ENCODE data around the gene PLEKHG4. TPM values are rescaled to one million over a fixed set of nuclear protein-coding genes. Genes with fewer than 3 reads are reported as not detected.

The PLEKHG4 gene
- total and polyA plus RNA-seq, 12 donors = 4.1 to 48.7 (median 11.2) TPM

DNA sequence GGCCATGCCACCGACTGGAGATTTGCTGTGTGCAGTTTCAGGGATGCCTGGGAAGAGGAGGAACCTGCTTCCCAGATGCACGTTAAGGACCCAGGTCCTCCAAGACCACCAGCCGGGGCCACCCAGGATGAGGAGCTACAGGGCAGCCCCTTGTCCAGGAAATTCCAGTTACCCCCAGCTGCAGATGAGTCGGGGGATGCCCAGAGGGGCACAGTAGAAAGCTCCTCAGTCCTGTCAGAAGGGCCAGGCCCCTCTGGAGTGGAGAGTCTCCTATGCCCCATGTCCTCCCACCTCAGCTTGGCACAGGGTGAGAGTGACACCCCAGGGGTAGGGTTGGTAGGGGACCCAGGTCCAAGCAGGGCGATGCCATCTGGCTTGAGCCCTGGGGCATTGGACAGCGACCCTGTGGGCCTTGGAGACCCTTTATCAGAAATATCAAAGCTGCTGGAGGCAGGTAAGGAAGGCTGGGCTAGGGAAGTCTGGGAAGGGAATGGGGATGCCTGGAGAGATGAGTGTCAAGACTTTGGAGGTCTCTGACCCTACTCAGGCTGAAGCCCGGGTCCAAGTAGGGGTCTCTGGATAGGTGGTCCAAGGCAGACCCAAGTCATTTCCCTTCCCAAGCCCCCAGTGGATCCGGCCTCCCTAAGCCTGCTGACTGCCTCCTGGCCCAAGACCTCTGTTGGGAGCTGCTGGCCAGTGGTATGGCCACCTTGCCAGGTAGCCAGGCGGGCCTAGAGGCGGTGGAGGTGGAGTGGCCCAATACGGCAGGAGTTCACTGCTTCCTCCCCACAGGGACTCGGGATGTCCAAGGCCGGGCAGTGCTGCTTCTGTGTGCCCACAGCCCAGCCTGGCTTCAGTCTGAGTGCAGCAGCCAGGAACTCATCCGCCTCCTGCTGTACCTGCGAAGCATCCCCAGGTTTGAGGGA is 1.0 kb downstream of the PLEKHG4 start:
- DNase-seq = no peak
- H3K9me3 ChIP-seq (replicated peaks in 1 of 3) = no peaks in the 10 kb centered on the region
- 92 to 95% (median 95%) methylated on average over 4 to 15 of the region's 15 CpGs for WGBS, 4 donors
- peaks cover 16 to 30% of the 10 kb centered on the region in 2 donors for H3K4me1 ChIP-seq (replicated peaks in 1 of 2)
- no peak overlapping the region for H3K4me3 ChIP-seq
- no peak overlapping the region for H3K27ac ChIP-seq
- intact Hi-C loops (cut with DNase I) = no loop called here
- TF ChIP-seq POLR2A (IDR thresholded peaks at IDR 0.05) = no peak
- TF ChIP-seq, protein P1, sequence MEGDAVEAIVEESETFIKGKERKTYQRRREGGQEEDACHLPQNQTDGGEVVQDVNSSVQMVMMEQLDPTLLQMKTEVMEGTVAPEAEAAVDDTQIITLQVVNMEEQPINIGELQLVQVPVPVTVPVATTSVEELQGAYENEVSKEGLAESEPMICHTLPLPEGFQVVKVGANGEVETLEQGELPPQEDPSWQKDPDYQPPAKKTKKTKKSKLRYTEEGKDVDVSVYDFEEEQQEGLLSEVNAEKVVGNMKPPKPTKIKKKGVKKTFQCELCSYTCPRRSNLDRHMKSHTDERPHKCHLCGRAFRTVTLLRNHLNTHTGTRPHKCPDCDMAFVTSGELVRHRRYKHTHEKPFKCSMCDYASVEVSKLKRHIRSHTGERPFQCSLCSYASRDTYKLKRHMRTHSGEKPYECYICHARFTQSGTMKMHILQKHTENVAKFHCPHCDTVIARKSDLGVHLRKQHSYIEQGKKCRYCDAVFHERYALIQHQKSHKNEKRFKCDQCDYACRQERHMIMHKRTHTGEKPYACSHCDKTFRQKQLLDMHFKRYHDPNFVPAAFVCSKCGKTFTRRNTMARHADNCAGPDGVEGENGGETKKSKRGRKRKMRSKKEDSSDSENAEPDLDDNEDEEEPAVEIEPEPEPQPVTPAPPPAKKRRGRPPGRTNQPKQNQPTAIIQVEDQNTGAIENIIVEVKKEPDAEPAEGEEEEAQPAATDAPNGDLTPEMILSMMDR (IDR thresholded peaks at IDR 0.05) = no peak
- H3K27me3 ChIP-seq = no peaks in the 10 kb centered on the region
- H3K36me3 ChIP-seq (replicated peaks in 1 of 2) = no peaks in the 10 kb centered on the region

DNA sequence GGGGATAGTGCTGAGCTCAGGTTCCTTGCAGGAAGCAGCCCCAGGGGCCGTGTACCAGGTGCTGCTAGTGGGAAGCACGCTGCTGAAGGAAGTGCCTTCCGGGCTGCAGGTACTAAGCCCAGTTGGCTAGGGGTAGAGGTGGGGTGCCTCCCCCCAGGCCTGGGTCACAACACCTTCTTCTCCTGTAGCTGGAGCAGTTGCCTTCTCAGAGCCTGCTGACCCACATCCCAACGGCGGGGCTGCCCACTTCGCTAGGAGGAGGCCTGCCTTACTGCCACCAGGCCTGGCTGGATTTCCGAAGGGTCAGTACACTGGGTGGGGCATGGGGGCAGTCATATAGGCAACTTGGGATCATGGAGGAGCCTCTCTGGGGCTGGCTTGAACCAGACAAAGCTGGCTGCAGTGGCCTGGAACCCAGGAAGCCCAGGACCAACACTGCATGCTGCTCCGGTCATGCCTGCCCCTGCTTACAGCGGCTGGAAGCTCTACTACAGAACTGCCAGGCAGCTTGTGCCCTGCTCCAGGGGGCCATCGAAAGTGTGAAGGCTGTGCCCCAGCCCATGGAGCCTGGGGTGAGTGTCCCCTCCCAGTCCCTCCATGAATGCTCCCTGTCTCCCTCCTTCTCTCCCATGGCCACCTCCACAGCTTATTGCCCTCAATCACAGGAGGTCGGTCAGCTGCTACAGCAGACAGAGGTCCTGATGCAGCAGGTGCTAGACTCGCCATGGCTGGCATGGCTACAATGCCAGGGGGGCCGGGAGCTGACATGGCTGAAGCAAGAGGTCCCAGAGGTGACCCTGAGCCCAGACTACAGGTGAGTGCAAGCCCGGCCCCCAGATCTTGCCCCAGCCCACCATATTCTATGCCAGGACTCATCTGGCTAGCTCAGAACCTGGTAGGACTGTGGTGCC is 2.5 kb downstream of the PLEKHG4 start:
- H3K27me3 ChIP-seq = no peaks in the 10 kb centered on the region
- intact Hi-C loops (cut with DNase I) = no loop called here
- no peak overlapping the region for H3K4me3 ChIP-seq
- H3K36me3 ChIP-seq (replicated peaks in 1 of 2) = no peaks in the 10 kb centered on the region
- no peak overlapping the region for H3K27ac ChIP-seq
- H3K9me3 ChIP-seq (replicated peaks in 1 of 3) = no peaks in the 10 kb centered on the region
- DNase-seq = no peak
- WGBS, 4 donors = 93 to 100% (median 96%) methylated on average over 3 to 14 of the region's 14 CpGs
- H3K4me1 ChIP-seq (replicated peaks in 1 of 2) = peaks cover 16 to 28% of the 10 kb centered on the region in 2 donors
- TF ChIP-seq POLR2A (IDR thresholded peaks at IDR 0.05) = no peak
- TF ChIP-seq, protein P1 (IDR thresholded peaks at IDR 0.05) = no peak

DNA sequence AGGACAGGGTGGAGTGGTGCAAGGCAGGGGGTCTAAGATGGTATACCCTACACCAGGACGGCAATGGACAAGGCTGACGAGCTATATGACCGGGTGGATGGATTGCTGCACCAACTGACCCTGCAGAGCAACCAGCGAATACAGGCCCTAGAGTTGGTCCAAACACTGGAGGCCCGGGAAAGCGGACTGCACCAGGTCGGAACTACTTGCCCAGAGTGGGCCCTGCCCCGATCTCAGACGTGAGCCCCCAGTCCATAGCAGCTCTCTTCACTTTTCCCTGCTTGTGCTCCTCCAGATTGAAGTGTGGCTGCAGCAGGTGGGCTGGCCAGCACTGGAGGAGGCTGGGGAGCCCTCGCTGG is 3.1 kb downstream of the PLEKHG4 start:
- intact Hi-C loops (cut with DNase I) = no loop called here
- Histone ChIP-seq H3K9me3 (replicated peaks in 1 of 3) (no peaks in the 10 kb centered on the region), H3K36me3 (replicated peaks in 1 of 2) (no peaks in the 10 kb centered on the region), H3K4me1 (replicated peaks in 1 of 2) (peaks cover 15 to 22% of the 10 kb centered on the region in 2 donors), H3K4me3 (no peak overlapping the region), H3K27ac (no peak overlapping the region), H3K27me3 (no peaks in the 10 kb centered on the region)
- WGBS, 4 donors = 96 to 99% (median 98%) methylated on average over 8 to 10 of the region's 10 CpGs
- DNase-seq = no peak
- TF ChIP-seq POLR2A (IDR thresholded peaks at IDR 0.05) = no peak
- TF ChIP-seq, protein P1 (IDR thresholded peaks at IDR 0.05) = no peak
